H1 (cell line): Measurements from ENCODE around the gene PIEZO1. TPM values are rescaled to one million over a fixed set of nuclear protein-coding genes. Genes with fewer than 3 reads are reported as not detected.

Source experiments
- BCL11A ChIP-seq, 2 experiments: IDR thresholded peaks; one replicate each; pipeline ENCODE4 v1.6.1; 2011; ENCODE audit warnings: low read depth in 2 of 2, low read length in 2 of 2, mild to moderate bottlenecking in 2 of 2
- JUND ChIP-seq: IDR thresholded peaks from 2 replicates; pipeline ENCODE4 v1.6.1; 2011; ENCODE audit warnings: mild to moderate bottlenecking, improper control_type of control experiment, low read length
- NRF1 ChIP-seq: IDR thresholded peaks from 2 replicates; pipeline ENCODE4 v1.6.1; 2011; ENCODE audit warnings: mild to moderate bottlenecking, low read depth, low read length, improper control_type of control experiment
- POLR2A ChIP-seq, 2 experiments: IDR thresholded peaks; 1 replicate in 1 of 2; 2 replicates in 1 of 2; pipeline ENCODE4 v1.6.1; 2011; ENCODE audit warnings: low read depth in 2 of 2, low read length in 2 of 2, mild to moderate bottlenecking in 2 of 2; ENCODE audit errors: control extremely low read depth in 1 of 2
- POU5F1 ChIP-seq: IDR thresholded peaks from 2 replicates; pipeline ENCODE4 v1.6.1; 2011; ENCODE audit warnings: low read depth, mild to moderate bottlenecking, low read length, moderate library complexity
- RFX5 ChIP-seq: IDR thresholded peaks from 2 replicates; pipeline ENCODE4 v1.6.1; 2011; ENCODE audit warnings: low read depth, low read length, improper control_type of control experiment, borderline replicate concordance
- SRF ChIP-seq: IDR thresholded peaks from 2 replicates; pipeline ENCODE4 v1.6.1; 2011; ENCODE audit warnings: mild to moderate bottlenecking, low read depth, low read length, moderate library complexity
- YY1 ChIP-seq: IDR thresholded peaks from 2 replicates; pipeline ENCODE4 v1.6.1; 2011; ENCODE audit warnings: low read depth, mild to moderate bottlenecking, low read length
- polyA plus RNA-seq, 7 experiments: library from polyadenylated mRNA; depleted of rRNA in 3 of 7; stranded (reverse) in 5 of 7; unstranded in 2 of 7; fragments of >200 nt in 5 of 7; fragments of 200-250 nt in 2 of 7; gene quantifications; 1 replicate in 5 of 7; 2 replicates in 1 of 7; 4 replicates in 1 of 7; pipeline versions ENCODE4 v1.2.1 to v1.2.3, GENCODE V29; 2011 to 2013; ENCODE audit warnings: missing spikeins in 2 of 7, mixed read lengths in 2 of 7
- total RNA-seq: library from RNA; stranded (reverse); fragmentation: NEBNext Ultra II Directional; extraction: Animal tissue kit (Norgen Biotek cat#: 25700); gene quantifications from 2 replicates; pipeline ENCODE4 v1.2.1, GENCODE V29; 2021
- TF ChIP-seq, protein P1 (sequence below): fragments of 300-600 bp; sonication (generic); IDR thresholded peaks from 2 replicates; pipeline ENCODE4 v1.7.1; 2012; ENCODE audit warnings: low read length, moderate library complexity, mild to moderate bottlenecking, inconsistent platforms; ENCODE audit not compliant: insufficient replicate concordance
- TF ChIP-seq, protein P2 (sequence below): IDR thresholded peaks from 2 replicates; pipeline ENCODE4 v1.6.1; 2012; ENCODE audit warnings: inconsistent platforms
- TF ChIP-seq, protein P3 (sequence below): IDR thresholded peaks from 2 replicates; pipeline ENCODE4 v1.6.1; 2011; ENCODE audit warnings: low read length, improper control_type of control experiment

Gene PIEZO1
- total and polyA plus RNA-seq, 2 of the 8 experiments (the other 6 are each of a cell fraction or from before 2014, with no cell fraction given), result 42.3 to 67.5 TPM

DNA sequence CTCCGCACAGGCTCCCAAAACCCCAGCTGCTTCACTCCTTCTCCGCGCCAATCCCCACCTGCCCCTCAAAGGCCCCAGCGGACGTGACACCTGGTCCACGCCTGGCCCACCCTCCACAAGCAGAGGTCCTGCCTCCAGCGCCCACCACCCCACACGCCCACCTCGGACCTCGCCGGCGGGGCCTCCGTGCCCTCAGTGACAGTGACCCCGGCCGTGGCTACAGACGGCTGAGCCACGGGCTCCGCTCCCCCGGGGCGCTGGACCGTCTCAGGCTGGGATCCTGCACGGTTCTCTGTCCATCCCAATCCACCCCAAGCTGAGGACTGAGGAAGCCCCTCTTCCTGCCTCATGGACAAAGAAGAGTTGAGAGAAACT lies 25.1 kb downstream of the PIEZO1 start (continued):
- TF ChIP-seq, protein P1, sequence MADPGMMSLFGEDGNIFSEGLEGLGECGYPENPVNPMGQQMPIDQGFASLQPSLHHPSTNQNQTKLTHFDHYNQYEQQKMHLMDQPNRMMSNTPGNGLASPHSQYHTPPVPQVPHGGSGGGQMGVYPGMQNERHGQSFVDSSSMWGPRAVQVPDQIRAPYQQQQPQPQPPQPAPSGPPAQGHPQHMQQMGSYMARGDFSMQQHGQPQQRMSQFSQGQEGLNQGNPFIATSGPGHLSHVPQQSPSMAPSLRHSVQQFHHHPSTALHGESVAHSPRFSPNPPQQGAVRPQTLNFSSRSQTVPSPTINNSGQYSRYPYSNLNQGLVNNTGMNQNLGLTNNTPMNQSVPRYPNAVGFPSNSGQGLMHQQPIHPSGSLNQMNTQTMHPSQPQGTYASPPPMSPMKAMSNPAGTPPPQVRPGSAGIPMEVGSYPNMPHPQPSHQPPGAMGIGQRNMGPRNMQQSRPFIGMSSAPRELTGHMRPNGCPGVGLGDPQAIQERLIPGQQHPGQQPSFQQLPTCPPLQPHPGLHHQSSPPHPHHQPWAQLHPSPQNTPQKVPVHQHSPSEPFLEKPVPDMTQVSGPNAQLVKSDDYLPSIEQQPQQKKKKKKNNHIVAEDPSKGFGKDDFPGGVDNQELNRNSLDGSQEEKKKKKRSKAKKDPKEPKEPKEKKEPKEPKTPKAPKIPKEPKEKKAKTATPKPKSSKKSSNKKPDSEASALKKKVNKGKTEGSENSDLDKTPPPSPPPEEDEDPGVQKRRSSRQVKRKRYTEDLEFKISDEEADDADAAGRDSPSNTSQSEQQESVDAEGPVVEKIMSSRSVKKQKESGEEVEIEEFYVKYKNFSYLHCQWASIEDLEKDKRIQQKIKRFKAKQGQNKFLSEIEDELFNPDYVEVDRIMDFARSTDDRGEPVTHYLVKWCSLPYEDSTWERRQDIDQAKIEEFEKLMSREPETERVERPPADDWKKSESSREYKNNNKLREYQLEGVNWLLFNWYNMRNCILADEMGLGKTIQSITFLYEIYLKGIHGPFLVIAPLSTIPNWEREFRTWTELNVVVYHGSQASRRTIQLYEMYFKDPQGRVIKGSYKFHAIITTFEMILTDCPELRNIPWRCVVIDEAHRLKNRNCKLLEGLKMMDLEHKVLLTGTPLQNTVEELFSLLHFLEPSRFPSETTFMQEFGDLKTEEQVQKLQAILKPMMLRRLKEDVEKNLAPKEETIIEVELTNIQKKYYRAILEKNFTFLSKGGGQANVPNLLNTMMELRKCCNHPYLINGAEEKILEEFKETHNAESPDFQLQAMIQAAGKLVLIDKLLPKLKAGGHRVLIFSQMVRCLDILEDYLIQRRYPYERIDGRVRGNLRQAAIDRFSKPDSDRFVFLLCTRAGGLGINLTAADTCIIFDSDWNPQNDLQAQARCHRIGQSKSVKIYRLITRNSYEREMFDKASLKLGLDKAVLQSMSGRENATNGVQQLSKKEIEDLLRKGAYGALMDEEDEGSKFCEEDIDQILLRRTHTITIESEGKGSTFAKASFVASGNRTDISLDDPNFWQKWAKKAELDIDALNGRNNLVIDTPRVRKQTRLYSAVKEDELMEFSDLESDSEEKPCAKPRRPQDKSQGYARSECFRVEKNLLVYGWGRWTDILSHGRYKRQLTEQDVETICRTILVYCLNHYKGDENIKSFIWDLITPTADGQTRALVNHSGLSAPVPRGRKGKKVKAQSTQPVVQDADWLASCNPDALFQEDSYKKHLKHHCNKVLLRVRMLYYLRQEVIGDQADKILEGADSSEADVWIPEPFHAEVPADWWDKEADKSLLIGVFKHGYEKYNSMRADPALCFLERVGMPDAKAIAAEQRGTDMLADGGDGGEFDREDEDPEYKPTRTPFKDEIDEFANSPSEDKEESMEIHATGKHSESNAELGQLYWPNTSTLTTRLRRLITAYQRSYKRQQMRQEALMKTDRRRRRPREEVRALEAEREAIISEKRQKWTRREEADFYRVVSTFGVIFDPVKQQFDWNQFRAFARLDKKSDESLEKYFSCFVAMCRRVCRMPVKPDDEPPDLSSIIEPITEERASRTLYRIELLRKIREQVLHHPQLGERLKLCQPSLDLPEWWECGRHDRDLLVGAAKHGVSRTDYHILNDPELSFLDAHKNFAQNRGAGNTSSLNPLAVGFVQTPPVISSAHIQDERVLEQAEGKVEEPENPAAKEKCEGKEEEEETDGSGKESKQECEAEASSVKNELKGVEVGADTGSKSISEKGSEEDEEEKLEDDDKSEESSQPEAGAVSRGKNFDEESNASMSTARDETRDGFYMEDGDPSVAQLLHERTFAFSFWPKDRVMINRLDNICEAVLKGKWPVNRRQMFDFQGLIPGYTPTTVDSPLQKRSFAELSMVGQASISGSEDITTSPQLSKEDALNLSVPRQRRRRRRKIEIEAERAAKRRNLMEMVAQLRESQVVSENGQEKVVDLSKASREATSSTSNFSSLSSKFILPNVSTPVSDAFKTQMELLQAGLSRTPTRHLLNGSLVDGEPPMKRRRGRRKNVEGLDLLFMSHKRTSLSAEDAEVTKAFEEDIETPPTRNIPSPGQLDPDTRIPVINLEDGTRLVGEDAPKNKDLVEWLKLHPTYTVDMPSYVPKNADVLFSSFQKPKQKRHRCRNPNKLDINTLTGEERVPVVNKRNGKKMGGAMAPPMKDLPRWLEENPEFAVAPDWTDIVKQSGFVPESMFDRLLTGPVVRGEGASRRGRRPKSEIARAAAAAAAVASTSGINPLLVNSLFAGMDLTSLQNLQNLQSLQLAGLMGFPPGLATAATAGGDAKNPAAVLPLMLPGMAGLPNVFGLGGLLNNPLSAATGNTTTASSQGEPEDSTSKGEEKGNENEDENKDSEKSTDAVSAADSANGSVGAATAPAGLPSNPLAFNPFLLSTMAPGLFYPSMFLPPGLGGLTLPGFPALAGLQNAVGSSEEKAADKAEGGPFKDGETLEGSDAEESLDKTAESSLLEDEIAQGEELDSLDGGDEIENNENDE, result no peak
- TF ChIP-seq, protein P2, sequence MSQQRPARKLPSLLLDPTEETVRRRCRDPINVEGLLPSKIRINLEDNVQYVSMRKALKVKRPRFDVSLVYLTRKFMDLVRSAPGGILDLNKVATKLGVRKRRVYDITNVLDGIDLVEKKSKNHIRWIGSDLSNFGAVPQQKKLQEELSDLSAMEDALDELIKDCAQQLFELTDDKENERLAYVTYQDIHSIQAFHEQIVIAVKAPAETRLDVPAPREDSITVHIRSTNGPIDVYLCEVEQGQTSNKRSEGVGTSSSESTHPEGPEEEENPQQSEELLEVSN, result no peak
- TF ChIP-seq JUND, result no peak
- no peak for TF ChIP-seq POU5F1
- TF ChIP-seq NRF1, result no peak
- TF ChIP-seq, protein P3, sequence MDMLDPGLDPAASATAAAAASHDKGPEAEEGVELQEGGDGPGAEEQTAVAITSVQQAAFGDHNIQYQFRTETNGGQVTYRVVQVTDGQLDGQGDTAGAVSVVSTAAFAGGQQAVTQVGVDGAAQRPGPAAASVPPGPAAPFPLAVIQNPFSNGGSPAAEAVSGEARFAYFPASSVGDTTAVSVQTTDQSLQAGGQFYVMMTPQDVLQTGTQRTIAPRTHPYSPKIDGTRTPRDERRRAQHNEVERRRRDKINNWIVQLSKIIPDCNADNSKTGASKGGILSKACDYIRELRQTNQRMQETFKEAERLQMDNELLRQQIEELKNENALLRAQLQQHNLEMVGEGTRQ, result no peak
- no peak for TF ChIP-seq SRF
- TF ChIP-seq YY1, result no peak
- no peak for TF ChIP-seq BCL11A (IDR thresholded peaks at IDR 0.05; ENCODE audit: low read depth in 2 of 2, low read length in 2 of 2)
- no peak for TF ChIP-seq RFX5
- TF ChIP-seq POLR2A (IDR thresholded peaks at IDR 0.05; ENCODE audit: control extremely low read depth in 1 of 2, low read depth in 2 of 2, low read length in 2 of 2), result no peak
